Esophagus mucosa (tissue), 1 donor: Measurements from ENCODE around the gene MFAP1. TPM values are rescaled to one million over a fixed set of nuclear protein-coding genes. Genes with fewer than 3 reads are reported as not detected.
"Not testable (repeated sequence)": the region's sequence is repeated elsewhere in the genome, so short reads cannot be mapped to it uniquely, and the experiment has no call there.

ENCODE experiments used
- ATAC-seq: fragments of 200-7000 bp; cut with Tn5 transposase; one replicate; pipeline ENCODE4 v1.9.1; 2020
- total RNA-seq: library from RNA; stranded (reverse); gene quantifications from one replicate; pipeline ENCODE4 v1.2.4, GENCODE V29; 2023
- donor health status: DM: yes; HTN: yes; CAD: no.

MFAP1 gene, protein sequence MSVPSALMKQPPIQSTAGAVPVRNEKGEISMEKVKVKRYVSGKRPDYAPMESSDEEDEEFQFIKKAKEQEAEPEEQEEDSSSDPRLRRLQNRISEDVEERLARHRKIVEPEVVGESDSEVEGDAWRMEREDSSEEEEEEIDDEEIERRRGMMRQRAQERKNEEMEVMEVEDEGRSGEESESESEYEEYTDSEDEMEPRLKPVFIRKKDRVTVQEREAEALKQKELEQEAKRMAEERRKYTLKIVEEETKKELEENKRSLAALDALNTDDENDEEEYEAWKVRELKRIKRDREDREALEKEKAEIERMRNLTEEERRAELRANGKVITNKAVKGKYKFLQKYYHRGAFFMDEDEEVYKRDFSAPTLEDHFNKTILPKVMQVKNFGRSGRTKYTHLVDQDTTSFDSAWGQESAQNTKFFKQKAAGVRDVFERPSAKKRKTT
- 15.1 TPM for total RNA-seq

GRCh38 chr15:43824302-43825246 is at the start of gene MFAP1:
MFAP1 (minus strand) TSS chr15:43824690; CDS start chr15:43824569, 121 bp downstream.
- ATAC-seq: peak; percentile 93

- no peak for ATAC-seq
Measured at GRCh38 chr15:43873651-43874050, 49.2 kb upstream of the MFAP1 start.

DNA sequence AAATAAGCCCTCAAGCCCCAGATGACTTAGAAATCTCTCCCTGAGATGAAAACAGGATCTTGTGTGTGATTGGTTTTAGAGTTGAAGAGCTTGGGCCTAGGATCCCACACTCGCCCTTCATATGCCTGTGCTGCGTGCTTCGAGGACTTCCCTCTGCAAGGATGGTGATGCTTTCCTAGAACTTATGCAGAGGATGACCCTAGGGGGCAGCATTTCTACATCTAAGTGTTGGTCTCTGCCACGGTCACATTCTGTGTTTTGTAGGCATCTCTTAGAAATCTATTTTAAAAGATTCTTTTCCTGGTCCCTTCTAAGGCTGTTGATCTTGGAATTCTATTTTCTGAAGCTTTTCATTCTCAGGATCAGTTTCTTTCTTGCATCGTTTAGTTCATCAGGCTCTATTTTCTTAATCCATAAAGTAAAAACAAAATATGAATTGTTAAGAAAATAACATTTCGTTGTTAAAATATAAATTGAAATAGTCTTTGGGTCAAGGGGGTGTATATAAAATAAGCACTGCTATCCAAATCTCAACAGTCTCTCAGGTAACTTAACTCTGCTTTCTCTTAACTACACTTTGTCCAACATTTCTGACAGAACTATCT is 48.0 kb upstream of the MFAP1 start:
- ATAC-seq: peak; percentile 55

DNA sequence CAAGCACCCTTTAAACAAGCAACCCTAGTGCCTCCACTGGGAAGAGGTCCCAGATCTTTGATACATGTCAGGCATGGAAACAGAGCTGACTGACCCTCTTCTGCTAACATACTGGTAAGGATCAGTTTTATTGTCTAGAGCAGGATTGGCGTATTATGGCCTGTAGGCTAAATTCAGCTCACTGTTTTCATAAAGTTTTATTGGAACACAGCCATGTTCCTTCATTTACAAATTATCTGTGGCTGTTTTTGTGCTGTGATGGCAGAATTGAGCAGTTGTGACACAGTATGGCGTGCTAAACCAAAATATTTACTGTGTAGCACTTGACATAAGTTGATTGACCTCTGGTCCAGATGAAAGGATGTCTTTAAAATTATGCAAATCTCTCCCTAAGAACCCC is 47.3 kb upstream of the MFAP1 start:
- no peak for ATAC-seq

DNA sequence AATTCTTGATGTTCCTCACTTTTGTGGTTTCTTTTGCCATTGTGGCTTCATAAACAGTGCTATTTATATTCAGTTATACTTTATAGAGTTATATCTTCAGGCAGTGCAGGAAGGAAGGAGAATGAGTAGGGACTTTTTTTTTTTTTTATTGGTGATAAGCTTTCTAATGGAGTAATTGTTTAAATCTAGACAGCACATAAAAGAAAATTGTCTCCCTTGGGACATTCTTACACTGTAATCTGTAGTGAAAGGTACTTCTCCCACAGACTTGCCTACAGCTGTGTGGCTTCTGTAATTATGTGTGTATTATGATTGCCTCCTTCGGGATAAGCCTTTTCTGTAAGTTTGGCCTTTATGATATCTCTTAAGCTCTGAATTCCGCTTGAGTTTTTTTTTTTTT is 43.9 kb upstream of the MFAP1 start:
- no peak for ATAC-seq

DNA sequence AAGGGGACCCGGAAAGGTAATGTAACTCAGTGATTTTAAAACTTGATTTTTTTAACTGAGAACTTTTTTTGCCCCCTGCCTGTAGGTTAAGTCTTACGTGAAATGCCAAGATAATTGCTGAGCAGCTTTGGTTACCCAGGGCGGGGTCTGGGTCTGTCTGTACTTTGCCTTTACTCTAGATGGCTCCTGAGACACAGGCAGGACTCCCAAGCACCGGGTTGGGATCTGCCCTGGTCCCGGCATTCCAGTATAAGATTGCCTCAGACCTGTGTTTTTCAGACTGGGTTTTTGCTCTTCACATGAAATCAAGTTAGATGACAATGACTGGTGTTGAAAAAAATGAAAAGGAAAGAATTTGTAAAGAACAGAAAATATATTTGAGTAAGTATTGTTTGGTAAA is 42.6 kb upstream of the MFAP1 start:
- no peak for ATAC-seq

DNA sequence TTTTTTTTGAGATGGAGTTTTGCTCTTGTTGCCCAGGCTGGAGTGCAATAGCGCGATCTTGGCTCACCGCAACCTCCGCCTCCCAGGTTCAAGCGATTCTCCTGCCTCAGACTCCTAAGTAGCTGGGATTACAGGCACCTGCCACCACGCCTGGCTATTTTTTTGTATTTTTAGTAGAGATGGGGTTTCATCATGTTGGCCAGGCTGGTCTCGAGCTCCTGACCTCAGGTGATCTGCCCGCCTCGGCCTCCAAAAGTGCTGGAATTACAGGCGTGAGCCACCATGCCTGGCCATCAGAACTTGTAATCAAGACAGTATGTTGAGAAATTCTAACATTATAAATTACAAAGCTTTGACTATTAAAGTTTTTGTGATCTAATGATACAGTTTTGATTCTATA is 42.1 kb upstream of the MFAP1 start:
- ATAC-seq: not testable (repeated sequence)

- no peak for ATAC-seq
Measured at GRCh38 chr15:43859546-43859945, 35.1 kb upstream of the MFAP1 start.

- ATAC-seq: no peak
Measured at GRCh38 chr15:43854801-43855200, 30.3 kb upstream of the MFAP1 start.

GRCh38 chr15:43852607-43853006 is 28.1 kb upstream of the MFAP1 start:
- no peak for ATAC-seq

GRCh38 chr15:43851251-43851650 is 26.8 kb upstream of the MFAP1 start:
- ATAC-seq: no peak

GRCh38 chr15:43845421-43845820 is 20.9 kb upstream of the MFAP1 start:
- ATAC-seq: no peak

DNA sequence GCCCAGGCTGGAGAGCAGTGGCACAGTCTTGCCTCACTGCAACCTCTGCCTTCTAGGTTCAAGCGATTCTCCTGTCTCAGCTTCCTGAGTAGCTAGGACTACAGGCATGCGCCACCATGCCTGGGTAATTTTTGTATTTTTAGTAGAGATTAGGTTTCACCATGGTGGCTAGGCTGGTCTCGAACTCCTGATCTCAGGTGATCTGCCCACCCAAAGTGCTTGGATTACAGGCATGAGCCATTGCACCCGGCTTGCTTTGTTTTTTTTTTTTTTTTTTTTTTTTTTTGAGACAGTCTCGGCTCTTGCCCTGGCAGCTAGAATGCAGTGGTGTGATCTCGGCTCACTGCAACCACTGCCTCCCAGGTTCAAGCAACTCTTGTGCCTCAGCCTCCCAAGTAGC is 8.0 kb upstream of the MFAP1 start:
- not testable (repeated sequence) for ATAC-seq

- ATAC-seq: not testable (repeated sequence)
Measured at GRCh38 chr15:43831519-43832052, 7.1 kb upstream of the MFAP1 start.

GRCh38 chr15:43830691-43831275 is 6.3 kb upstream of the MFAP1 start:
- not testable (repeated sequence) for ATAC-seq

DNA sequence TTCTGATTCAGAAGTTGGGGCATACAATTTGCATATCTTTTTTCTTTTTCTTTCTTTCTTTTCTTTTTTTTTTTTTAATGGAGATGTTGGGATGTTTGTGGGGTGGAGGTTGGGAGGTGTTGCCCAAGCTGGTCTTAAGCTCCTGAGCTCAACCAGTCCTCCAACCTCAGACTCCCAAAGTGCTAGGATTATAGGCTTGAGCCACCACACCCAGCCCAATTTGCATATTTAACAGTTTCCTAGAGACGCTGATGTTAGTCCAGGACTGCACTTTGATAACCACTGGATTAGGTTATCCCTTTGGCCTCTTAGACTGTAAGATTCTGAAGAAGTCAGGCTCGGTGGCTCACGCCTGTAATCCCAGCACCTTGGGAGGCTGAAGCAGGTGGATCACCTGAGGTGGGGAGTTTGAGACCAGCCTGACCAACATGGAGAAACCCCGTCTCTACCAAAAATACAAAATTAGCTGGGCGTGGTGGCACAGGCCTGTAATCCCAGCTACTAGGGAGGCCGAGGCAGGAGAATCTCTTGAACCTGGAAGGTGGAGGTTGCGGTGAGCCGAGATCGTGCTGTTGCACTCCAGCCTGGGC is 5.6 kb upstream of the MFAP1 start:
- not testable (repeated sequence) for ATAC-seq

GRCh38 chr15:43828061-43828657 is 3.7 kb upstream of the MFAP1 start:
- ATAC-seq: no peak

- peak; percentile 68 for ATAC-seq
Measured at GRCh38 chr15:43826508-43827341, 2.2 kb upstream of the MFAP1 start, which contains the start of gene WDR76. WDR76 (plus strand) TSS chr15:43827002; CDS start chr15:43827033, 31 bp downstream.

GRCh38 chr15:43826029-43826507 is 1.6 kb upstream of the MFAP1 start:
- ATAC-seq: no peak

- not testable (repeated sequence) for ATAC-seq
Measured at GRCh38 chr15:43825305-43825704, 815 bp upstream of the MFAP1 start.
